HUES64 (cell line): Measurements from ENCODE around the gene PDRG1.
"Not testable (repeated sequence)": the region's sequence is repeated elsewhere in the genome, so short reads cannot be mapped to it uniquely, and the experiment has no call there.

Experiments
- H3K27ac ChIP-seq: 2 replicates; pipeline ENCODE4 v1.7.0; 2013; ENCODE audit warnings: low read depth, low read length, inconsistent platforms
- H3K27me3 ChIP-seq: 2 replicates; pipeline ENCODE4 v1.6.1; 2013; ENCODE audit warnings: mild to moderate bottlenecking, low read length; ENCODE audit not compliant: insufficient read depth
- H3K36me3 ChIP-seq: 2 replicates; pipeline ENCODE4 v1.6.1; 2013; ENCODE audit warnings: mild to moderate bottlenecking, low read length; ENCODE audit not compliant: insufficient read depth
- H3K4me1 ChIP-seq: 2 replicates; pipeline ENCODE4 v1.6.1; 2013; ENCODE audit warnings: mild to moderate bottlenecking, low read length, moderate library complexity; ENCODE audit not compliant: insufficient read depth
- H3K4me3 ChIP-seq: 2 replicates; pipeline ENCODE4 v1.5.1; 2013; ENCODE audit warnings: mild to moderate bottlenecking, low read length, moderate library complexity
- H3K9ac ChIP-seq: 2 replicates; pipeline ENCODE4 v1.6.1; 2013; ENCODE audit warnings: mild to moderate bottlenecking, low read depth, low read length
- H3K9me3 ChIP-seq: 2 replicates; pipeline ENCODE4 v1.6.1; 2013; ENCODE audit warnings: low read depth, low read length; ENCODE audit not compliant: insufficient read depth
- WGBS: fragments of 150-250, 120-280 bp; methylation state at CpG from one replicate; pipeline ENCODE4 v1.1.7; 2013; ENCODE audit warnings: missing lambda C conversion rate; 5-methylcytosine and 5-hydroxymethylcytosine counted together

PDRG1 gene

GRCh38 chr20:31945319-31945718 lies 6.5 kb downstream of the PDRG1 start:
- Histone ChIP-seq H3K27ac (no peak overlapping the region), H3K4me3 (no peak overlapping the region), H3K36me3 (peaks cover 64% of the 10 kb centered on the region), H3K9ac (no peak overlapping the region), H3K27me3 (no peaks in the 10 kb centered on the region), H3K4me1 (0 out of 2 replicates have a peak, but pooled peaks cover under 1% of the 10 kb centered on the region), H3K9me3 (peaks cover 7% of the 10 kb centered on the region; the same call in 1 of the 2 replicates)
- 89% methylated on average over 4 of the region's 4 CpGs for WGBS

GRCh38 chr20:31943052-31943471 lies 8.8 kb downstream of the PDRG1 start:
- Histone ChIP-seq H3K9me3 (peaks cover 3% of the 10 kb centered on the region; the same call in 1 of the 2 replicates), H3K27ac (no peak overlapping the region), H3K36me3 (peaks cover 43% of the 10 kb centered on the region), H3K9ac (no peak overlapping the region), H3K4me3 (no peak overlapping the region), H3K4me1 (no peaks in the 10 kb centered on the region), H3K27me3 (no peaks in the 10 kb centered on the region)
- WGBS = 96% methylated on average over 2 of the region's 2 CpGs

GRCh38 chr20:31939661-31940060 lies 12.2 kb downstream of the PDRG1 start:
- WGBS = 94% methylated on average over 1 of the region's 2 CpGs
- no peak overlapping the region for H3K9ac ChIP-seq
- no peaks in the 10 kb centered on the region for H3K9me3 ChIP-seq
- no peak overlapping the region for H3K4me3 ChIP-seq
- H3K36me3 ChIP-seq = peaks cover 9% of the 10 kb centered on the region
- no peak overlapping the region for H3K27ac ChIP-seq
- no peaks in the 10 kb centered on the region for H3K27me3 ChIP-seq
- H3K4me1 ChIP-seq = peaks cover 8% of the 10 kb centered on the region

GRCh38 chr20:31937820-31938219 lies 14.0 kb downstream of the PDRG1 start:
- 56% methylated on average over 1 of the region's 1 CpG for WGBS
- no peaks in the 10 kb centered on the region for H3K9me3 ChIP-seq

GRCh38 chr20:31936420-31936819 lies 15.4 kb downstream of the PDRG1 start:
- WGBS = 62% methylated on average over 4 of the region's 4 CpGs
- peaks cover 8% of the 10 kb centered on the region for H3K4me1 ChIP-seq
- H3K27me3 ChIP-seq = no peaks in the 10 kb centered on the region
- H3K4me3 ChIP-seq = no peak overlapping the region
- H3K9ac ChIP-seq = no peak overlapping the region
- no peak overlapping the region for H3K27ac ChIP-seq
- H3K36me3 ChIP-seq = no peaks in the 10 kb centered on the region
- no peaks in the 10 kb centered on the region for H3K9me3 ChIP-seq

More at GRCh38 chr20:31937820-31938219, 14.0 kb downstream of the PDRG1 start:
- peaks cover 8% of the 10 kb centered on the region for H3K4me1 ChIP-seq
- H3K27ac ChIP-seq = no peak overlapping the region
- no peaks in the 10 kb centered on the region for H3K27me3 ChIP-seq
- H3K4me3 ChIP-seq = no peak overlapping the region
- H3K9ac ChIP-seq = no peak overlapping the region
- no peaks in the 10 kb centered on the region for H3K36me3 ChIP-seq

GRCh38 chr20:31934968-31935764 lies 16.7 kb downstream of the PDRG1 start:
- H3K9me3 ChIP-seq = no peaks in the 10 kb centered on the region
- H3K36me3 ChIP-seq = no peaks in the 10 kb centered on the region
- H3K27ac ChIP-seq = no peak overlapping the region
- no peaks in the 10 kb centered on the region for H3K27me3 ChIP-seq
- H3K9ac ChIP-seq = no peak overlapping the region
- 74% methylated on average over 8 of the region's 8 CpGs for WGBS
- H3K4me1 ChIP-seq = peaks cover 8% of the 10 kb centered on the region
- H3K4me3 ChIP-seq = no peak overlapping the region

GRCh38 chr20:31934491-31934890 lies 17.4 kb downstream of the PDRG1 start:
- H3K9ac ChIP-seq = no peak overlapping the region
- no peak overlapping the region for H3K27ac ChIP-seq
- no peak overlapping the region for H3K4me3 ChIP-seq
- no peaks in the 10 kb centered on the region for H3K36me3 ChIP-seq
- 92% methylated on average over 14 of the region's 14 CpGs for WGBS
- no peaks in the 10 kb centered on the region for H3K9me3 ChIP-seq
- no peaks in the 10 kb centered on the region for H3K27me3 ChIP-seq
- H3K4me1 ChIP-seq = peaks cover 8% of the 10 kb centered on the region

GRCh38 chr20:31933698-31934097 lies 18.1 kb downstream of the PDRG1 start:
- H3K36me3 ChIP-seq = no peaks in the 10 kb centered on the region
- no peaks in the 10 kb centered on the region for H3K27me3 ChIP-seq
- no peak overlapping the region for H3K9ac ChIP-seq
- H3K4me3 ChIP-seq = no peak overlapping the region
- H3K4me1 ChIP-seq = peaks cover 8% of the 10 kb centered on the region
- 93% methylated on average over 10 of the region's 10 CpGs for WGBS
- H3K27ac ChIP-seq = no peak overlapping the region
- H3K9me3 ChIP-seq = no peaks in the 10 kb centered on the region

- H3K27ac ChIP-seq = no peak overlapping the region
- H3K9me3 ChIP-seq = no peaks in the 10 kb centered on the region
- WGBS = 81% methylated on average over 2 of the region's 5 CpGs
- H3K4me3 ChIP-seq = no peak overlapping the region
- no peaks in the 10 kb centered on the region for H3K36me3 ChIP-seq
- no peak overlapping the region for H3K9ac ChIP-seq
- H3K4me1 ChIP-seq = peaks cover 5% of the 10 kb centered on the region
- H3K27me3 ChIP-seq = no peaks in the 10 kb centered on the region
These were observed 21.1 kb downstream of the PDRG1 start for GRCh38 chr20:31930779-31931178.

GRCh38 chr20:31929631-31930030 lies 22.2 kb downstream of the PDRG1 start:
- not testable (repeated sequence) for H3K27me3 ChIP-seq, H3K4me3 ChIP-seq, H3K9me3 ChIP-seq, H3K36me3 ChIP-seq, H3K27ac ChIP-seq, H3K9ac ChIP-seq, H3K4me1 ChIP-seq
- WGBS = 90% methylated on average over 4 of the region's 4 CpGs

GRCh38 chr20:31927627-31928159 lies 24.2 kb downstream of the PDRG1 start:
- no peak overlapping the region for H3K27ac ChIP-seq
- WGBS = 94% methylated on average over 7 of the region's 8 CpGs
- H3K4me1 ChIP-seq = no peaks in the 10 kb centered on the region
- H3K36me3 ChIP-seq = no peaks in the 10 kb centered on the region
- no peak overlapping the region for H3K9ac ChIP-seq
- no peak overlapping the region for H3K4me3 ChIP-seq
- no peaks in the 10 kb centered on the region for H3K27me3 ChIP-seq
- H3K9me3 ChIP-seq = no peaks in the 10 kb centered on the region
